ENCODE measurements around the gene CRYGC.

- TF ChIP-seq CTCF (conservative IDR thresholded peaks at IDR 0.05) (no peak), EZH2 (IDR thresholded peaks at IDR 0.05; ENCODE audit: low read depth) (no peak)
Measured at GRCh38 chr2:208146006-208146405, 16.4 kb upstream of the CRYGC start, which contains the start of gene CRYGB.

Data from PC-9 (cell line).